ENCODE results near the gene DOLK.
A peak's percentile ranks its signal among the peaks of the same experiment; 100 is the strongest.
"Not testable (repeated sequence)": the region's sequence is repeated elsewhere in the genome, so short reads cannot be mapped to it uniquely, and the experiment has no call there.

DOLK gene

DNA sequence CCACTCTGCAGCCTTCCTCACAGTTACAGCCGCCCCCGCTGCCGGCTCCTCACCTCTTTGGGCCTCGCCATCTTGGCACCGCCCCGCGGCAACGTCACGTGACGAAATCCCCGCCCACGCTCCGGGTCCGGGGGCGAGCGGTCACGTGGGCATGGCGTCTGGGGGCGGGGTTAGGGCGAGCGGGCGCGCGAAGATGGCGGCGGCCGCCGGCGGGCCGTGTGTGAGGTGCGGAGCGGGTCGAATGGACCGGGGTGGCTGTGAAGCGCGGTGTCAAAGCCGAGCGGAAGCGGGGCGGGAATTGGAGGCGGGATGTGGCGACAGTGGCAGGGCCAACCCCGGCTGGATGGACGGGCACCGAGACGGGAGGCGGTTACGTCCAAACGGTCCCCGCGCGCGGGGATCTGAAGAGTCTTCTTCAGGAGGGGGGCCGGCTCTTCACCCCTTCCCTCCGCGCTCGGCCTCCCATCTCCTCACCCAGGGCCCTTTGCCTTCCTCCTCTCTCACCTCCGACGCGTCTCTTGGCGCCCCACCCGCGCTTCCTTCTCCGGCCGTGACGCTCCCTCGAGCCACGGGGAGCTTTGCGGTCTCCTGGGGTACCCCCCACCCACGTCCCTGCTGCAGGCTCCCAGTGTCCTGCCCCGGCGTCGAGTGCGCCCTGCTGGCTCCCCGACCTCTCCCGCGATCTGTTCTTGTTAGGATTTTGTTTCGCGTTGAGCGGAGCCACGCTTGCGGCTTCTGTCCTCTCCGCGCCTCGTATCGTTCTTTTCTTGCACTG, at the start of gene DOLK, which contains the start of gene NUP188:
DOLK (minus strand) TSS at position 77 of the 775 bp plus-strand sequence. CDS start 300 bp downstream, outside the sequence.
NUP188 (plus strand) TSS at position 173 of the 775 bp plus-strand sequence; CDS start at position 194, 21 bp downstream.
- intact Hi-C loops (cut with DNase I): loop anchor here (5.0 kb wide), 1 partner anchor 65 kb away; the partner anchor contains the start of genes KYAT1 and LRRC8A
- peak; percentile 90 to 100 (median 98) for DNase-seq

DNA sequence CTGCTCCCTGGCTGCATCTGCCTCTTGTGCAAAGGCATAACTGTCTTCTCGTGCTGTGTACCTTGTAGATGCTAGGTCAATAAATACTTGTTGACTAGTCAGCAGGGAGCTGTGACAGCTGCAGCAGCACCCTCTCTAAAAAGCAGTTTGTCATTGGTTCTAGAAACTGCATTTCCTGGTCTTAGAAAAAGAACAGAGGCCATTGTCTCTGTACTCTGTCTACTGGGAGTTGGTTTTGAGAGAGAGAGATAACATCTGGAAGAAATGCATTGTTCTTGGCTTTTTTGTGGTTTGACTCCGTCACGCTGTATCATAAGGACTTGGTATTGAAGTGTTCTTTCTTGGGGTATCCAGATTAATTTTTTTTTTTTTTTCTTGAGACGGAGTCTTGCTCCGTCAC, 48.4 kb upstream of the DOLK start:
- DNase-seq: peak in 4 of 42 donors; percentile 14 to 51 (median 36)
- intact Hi-C loops (cut with DNase I): no loop called here

DNA sequence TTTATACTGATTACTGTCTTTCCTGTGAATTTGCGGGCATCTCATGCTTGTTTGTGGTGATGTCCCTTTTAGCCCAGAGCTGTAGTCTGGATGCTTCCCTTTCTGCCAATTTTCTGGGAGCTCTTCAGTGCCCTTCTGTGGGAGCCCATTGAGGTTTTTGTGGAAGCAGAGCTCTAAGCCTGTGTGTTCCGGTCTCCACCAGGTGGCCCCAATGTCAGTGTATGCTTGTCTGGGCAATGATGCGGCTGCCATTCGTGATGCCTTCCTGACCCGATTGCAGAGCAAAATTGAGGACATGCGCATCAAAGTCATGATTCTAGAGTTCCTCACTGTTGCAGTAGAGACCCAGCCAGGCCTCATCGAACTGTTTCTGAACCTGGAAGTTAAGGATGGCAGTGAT, 45.6 kb upstream of the DOLK start:
- intact Hi-C loops (cut with DNase I): no loop called here
- DNase-seq: peak; percentile 33 to 89 (median 74)

- peak in 28 of 42 donors; percentile 28 to 85 (median 60) for DNase-seq
- intact Hi-C loops (cut with DNase I): no loop called here
These were observed 40.4 kb upstream of the DOLK start for GRCh38 chr9:128987805-128988204.

GRCh38 chr9:128986671-128987070, 39.3 kb upstream of the DOLK start:
- DNase-seq: peak in 1 of 42 donors; percentile 5
- intact Hi-C loops (cut with DNase I): no loop called here

DNA sequence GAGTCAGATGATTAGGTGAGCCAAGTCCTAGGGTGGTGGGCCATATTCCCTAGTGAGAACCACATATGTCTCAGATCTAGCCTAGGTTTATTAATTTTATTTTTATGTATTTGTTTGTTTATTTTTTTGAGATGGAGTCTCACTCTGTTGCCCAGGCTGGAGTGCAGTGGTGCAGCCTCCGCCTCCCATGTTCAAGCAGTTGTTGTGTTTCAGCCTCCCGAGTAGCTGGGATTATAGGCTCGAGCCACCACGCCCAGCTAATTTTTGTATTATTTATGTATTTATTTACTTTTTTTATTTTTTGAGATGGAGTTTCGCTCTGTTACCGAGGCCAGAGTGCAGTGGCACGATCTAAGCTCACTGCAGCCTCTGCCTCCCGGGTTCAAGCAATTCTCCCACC, 36.1 kb upstream of the DOLK start:
- DNase-seq: peak in 1 of 42 donors; percentile 25
- intact Hi-C loops (cut with DNase I): no loop called here

GRCh38 chr9:128979111-128979510, 31.7 kb upstream of the DOLK start:
- intact Hi-C loops (cut with DNase I): no loop called here
- no peak for DNase-seq

- intact Hi-C loops (cut with DNase I): no loop called here
- DNase-seq: no peak
These were observed 25.6 kb upstream of the DOLK start for GRCh38 chr9:128972956-128973355.

- no peak for DNase-seq
- intact Hi-C loops (cut with DNase I): no loop called here
These were observed 22.1 kb upstream of the DOLK start for GRCh38 chr9:128969491-128969890.

DNA sequence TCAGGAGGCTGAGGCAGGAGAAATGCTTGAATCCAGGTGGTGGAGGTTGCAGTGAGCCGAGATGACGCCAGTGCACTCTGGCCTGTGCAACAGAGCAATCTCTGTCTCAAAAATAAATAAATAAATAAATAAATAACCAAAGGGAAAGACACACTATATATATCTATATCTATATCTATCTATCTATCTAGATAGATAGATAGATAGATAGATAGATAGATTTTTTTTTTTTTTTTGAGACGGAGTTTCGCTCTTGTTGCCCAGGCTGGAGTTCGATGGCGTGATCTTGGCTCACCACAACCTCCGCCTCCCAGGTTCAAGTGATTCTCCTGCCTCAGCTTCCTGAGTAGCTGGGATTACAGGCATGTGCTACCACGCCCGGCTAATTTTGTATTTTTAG, 14.0 kb upstream of the DOLK start:
- not testable (repeated sequence) for DNase-seq

GRCh38 chr9:128947277-128947526, 201 bp downstream of the DOLK start:
- peak in 2 of 42 donors; percentile 9 to 15 for DNase-seq
- intact Hi-C loops (cut with DNase I): loop anchor here (5.0 kb wide), 1 partner anchor 65 kb away; the partner anchor contains the start of genes KYAT1 and LRRC8A

More for the DNA sequence above, 14.0 kb upstream of the DOLK start:
- intact Hi-C loops (cut with DNase I): not testable (repeated sequence)

GRCh38 chr9:128946571-128947276, 679 bp downstream of the DOLK start:
- intact Hi-C loops (cut with DNase I): loop anchor here (5.0 kb wide), 1 partner anchor 64 kb away; the partner anchor contains the start of genes KYAT1 and LRRC8A
- peak in 32 of 42 donors; percentile 16 to 67 (median 40) for DNase-seq

GRCh38 chr9:128945798-128946501, 1.5 kb downstream of the DOLK start:
- peak in 4 of 42 donors; percentile 6 to 30 (median 14) for DNase-seq
- intact Hi-C loops (cut with DNase I): loop anchor here (5.0 kb wide), 1 partner anchor 64 kb away; the partner anchor contains the start of genes KYAT1 and LRRC8A

GRCh38 chr9:128944966-128945365, 2.4 kb downstream of the DOLK start:
- intact Hi-C loops (cut with DNase I): loop anchor here (5.0 kb wide), 1 partner anchor 63 kb away; the partner anchor contains the start of genes KYAT1 and LRRC8A
- not testable (repeated sequence) for DNase-seq

GRCh38 chr9:128943832-128944620, 3.4 kb downstream of the DOLK start:
- peak in 1 of 42 donors; percentile 12 for DNase-seq
- intact Hi-C loops (cut with DNase I): no loop called here

GRCh38 chr9:128940946-128941755, 6.3 kb downstream of the DOLK start:
- intact Hi-C loops (cut with DNase I): no loop called here
- no peak for DNase-seq

DNA sequence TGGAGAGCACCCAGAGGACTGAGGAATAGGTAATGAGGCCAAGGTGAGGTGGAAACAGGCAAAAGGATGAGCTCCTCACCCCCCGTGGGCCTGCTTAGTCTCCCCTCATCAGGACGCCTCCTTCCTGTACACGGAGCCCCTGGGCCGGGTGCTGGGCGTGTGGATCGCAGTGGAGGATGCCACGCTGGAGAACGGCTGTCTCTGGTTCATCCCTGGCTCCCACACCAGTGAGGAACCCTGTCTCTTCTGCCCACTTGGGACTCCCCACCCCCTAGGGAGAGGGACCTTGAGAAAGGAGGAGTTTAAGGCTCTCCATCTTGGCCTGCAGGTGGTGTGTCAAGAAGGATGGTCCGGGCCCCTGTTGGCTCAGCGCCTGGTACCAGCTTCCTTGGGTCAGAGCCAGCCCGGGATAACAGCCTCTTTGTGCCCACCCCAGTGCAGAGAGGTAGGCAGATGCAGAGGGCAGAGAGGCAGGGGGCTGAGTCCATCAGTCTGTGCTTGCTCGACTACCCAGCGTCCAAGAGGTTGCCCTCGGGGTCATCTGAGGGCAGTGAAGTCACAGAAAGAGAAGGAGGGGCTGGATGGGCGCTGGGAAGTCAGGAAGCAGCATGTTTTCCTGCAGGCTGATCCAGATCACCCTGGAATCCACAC, 7.0 kb downstream of the DOLK start:
- intact Hi-C loops (cut with DNase I): no loop called here
- peak in 8 of 42 donors; percentile 16 to 51 (median 24) for DNase-seq

Measured in head of caudate nucleus (tissue), 42 donors.